GM21825 (cell line): ENCODE data around the gene MARCHF2.
A peak's percentile ranks its signal among the peaks of the same experiment; 100 is the strongest.

ENCODE experiments used
- ATAC-seq: cut with Tn5 transposase; IDR thresholded peaks from one replicate; pipeline ENCODE4 v1.9.1; 2021; ENCODE audit warnings: mild to moderate bottlenecking, moderate library complexity; ENCODE audit not compliant: unreplicated experiment

MARCHF2 gene

DNA sequence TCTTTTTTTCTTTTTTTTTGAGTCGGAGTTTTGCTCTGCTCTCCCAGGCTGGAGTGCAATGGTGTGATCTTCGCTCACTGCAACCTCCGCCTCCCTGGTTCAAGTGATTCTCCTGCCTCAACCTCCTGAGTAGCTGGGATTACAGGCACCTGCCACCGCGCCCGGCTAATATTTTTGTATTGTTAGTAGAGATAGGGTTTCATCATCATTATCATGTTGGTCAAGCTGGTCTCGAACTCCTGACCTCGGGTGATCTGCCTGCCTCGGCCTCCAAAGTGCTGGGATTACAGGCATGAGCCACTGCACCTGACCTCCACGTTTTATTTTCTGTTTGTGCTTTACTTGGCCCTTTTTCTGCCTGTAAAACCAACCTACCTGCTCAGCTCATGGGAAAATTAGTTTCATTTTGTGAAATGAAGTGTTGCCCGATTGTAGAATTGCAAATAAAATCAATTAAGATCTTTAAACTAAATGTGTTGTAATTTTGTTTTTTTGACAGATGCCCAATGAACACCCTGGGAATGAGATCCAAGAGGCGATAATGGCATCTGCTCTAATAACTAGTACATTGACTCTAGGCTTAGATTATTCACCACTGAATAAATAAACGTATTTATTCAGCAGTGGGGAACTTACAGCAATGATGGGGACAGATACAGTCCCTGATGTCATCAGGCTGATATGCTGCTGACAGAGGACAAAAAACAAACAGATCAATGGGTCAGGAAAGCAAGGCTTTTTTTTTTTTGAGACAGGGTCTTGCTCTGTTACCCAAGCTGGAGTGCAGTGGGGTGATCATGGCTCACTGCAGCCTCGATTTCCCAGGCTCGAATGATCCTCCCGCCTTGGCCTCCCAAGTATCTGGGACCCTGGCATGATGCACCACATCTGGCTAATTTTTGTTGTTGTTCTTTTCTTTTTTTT is 25.2 kb upstream of the MARCHF2 start:
- ATAC-seq = no peak

GRCh38 chr19:8388612-8388958 is 24.5 kb upstream of the MARCHF2 start:
- ATAC-seq = no peak

DNA sequence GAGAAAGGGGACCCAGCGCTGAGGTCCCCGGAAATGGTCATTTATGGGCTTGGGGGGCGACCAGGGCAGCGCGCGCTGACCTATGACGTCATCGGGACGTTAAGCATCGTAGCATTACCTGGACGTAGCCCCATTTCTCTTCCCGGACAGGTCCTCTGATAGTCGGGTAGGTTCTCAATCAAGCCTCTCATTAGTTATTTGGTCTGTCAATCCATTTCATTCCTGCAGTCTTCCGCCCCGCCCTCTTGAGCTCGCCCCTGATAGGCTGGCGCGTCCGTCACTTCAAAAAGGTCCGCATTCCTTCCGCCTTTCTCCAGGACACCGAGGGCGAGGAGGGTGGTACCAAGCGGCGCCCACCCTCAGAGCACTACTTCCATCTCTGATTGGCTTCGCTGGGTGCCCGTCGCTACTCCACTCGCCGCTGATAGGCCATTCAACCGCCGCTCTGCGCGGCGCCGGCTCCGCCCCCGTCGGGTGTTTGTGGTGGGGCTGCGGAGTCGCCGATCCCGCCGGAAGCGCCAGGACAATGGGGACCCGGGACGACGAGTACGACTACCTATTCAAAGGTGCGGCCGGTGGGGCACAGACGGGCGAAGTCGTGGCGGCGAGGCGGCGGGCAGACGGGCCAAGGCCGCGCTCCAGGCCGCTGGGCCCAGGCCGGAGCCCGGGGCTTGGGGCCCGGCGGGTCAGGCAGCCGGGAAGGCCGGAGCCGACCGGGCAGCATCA is 23.1 kb upstream of the MARCHF2 start, which contains the start of gene RAB11B:
TSS of gene RAB11B (plus strand) at position 470 of the 726 bp plus-strand sequence. CDS start at position 527, 57 bp downstream.
- peak; percentile 87 for ATAC-seq

- peak; percentile 41 for ATAC-seq
Measured at GRCh38 chr19:8390617-8390981, 22.5 kb upstream of the MARCHF2 start.

GRCh38 chr19:8391198-8392016 is 21.7 kb upstream of the MARCHF2 start:
- ATAC-seq = no peak

GRCh38 chr19:8392017-8392591 is 21.0 kb upstream of the MARCHF2 start:
- no peak for ATAC-seq

GRCh38 chr19:8393192-8393870 is 19.8 kb upstream of the MARCHF2 start:
- no peak for ATAC-seq

- ATAC-seq = no peak
Measured at GRCh38 chr19:8393871-8394250, 19.2 kb upstream of the MARCHF2 start.

DNA sequence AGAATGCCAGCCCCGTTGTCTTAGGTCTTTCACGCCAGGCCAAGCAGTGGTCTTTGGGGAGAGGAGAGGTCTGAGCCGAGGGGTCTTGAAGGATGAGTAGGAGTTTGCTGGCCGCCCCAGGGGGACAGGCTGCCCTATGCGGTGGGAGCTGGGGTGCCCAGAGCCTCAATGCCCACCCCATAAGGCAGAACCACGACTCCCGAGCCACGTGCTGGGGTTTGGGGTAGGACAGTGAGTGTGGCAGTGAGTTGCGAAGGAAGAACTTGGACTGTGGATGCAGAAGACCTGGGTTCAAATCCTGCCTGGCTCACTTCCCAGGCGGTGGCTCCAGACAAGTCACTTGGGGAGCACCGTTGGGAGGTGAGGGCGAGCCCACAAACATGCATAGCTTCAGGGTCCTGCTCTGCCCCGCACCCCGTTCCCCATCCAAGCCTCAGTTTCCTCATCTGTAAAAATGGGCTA is 17.5 kb upstream of the MARCHF2 start:
- no peak for ATAC-seq

DNA sequence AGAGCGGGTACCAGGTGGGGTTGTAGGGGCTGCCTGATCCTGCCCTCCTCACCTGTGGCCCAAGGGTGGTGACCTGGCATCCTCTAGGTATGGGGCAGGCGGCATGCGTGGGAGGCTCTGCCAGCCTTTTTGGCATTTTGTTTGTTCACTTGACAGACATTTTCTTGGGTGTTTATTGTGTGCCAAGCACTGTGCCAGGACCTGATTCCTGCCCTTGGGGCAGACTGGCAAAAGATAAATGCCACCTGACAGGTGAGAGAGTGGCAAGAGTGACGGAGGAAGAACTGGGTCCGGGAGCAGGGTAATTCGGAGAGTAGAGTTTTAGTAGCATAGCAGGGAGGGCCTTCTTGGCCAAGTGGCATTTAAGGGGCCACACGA is 16.9 kb upstream of the MARCHF2 start:
- ATAC-seq = no peak

DNA sequence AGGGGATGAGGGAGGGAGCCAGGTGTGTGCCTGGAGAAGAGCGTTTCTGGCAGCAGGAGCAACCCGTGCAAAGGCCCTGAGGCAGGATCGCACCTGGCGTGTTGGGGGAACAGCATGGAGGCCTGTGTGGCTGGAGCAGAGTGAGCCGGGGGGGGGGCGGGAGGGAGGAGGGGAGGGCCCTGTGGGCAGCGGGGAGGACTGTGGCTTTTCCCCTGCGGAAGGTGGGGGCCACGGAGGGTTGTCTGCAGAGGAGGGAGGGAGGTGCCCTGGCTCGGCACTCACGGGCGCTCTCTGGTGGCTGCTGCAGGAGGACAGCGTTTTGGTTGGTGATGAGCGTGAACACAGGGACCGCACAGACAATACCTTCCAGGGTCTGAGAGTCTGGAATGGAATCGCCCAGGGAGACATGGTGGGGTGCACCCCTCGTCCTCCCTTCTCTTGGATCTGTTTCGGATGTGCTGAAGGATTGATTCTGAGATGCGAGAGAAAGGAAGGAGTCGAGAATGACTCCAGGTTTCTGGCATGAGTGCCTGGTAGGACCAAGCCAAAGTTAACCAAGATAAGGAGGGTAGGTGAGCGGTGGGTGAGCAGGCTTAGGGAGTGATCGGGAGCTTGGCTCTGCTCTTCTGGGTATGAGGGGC is 16.4 kb upstream of the MARCHF2 start:
- ATAC-seq = no peak

DNA sequence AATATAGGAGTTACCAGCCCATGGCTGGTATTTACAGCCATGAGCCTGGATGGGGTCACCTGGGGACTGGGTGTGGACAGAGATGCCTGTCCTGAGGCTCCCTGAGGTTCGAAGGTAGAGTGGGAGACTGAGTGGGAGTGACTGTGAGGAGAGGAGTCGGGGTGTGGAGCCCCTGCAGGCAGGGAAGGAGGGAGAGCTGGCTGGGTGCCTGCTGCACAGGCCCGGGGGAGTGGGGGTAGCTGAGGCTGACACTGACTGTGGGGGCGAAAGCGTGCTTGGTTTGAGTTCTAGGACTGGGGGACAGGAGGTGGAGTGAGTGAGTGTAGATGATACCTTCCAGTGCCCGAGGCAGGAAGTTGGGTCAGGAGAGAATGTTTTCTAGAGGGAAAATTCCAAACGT is 15.8 kb upstream of the MARCHF2 start:
- no peak for ATAC-seq

- no peak for ATAC-seq
Measured at GRCh38 chr19:8397746-8398310, 15.3 kb upstream of the MARCHF2 start.

GRCh38 chr19:8398311-8398771 is 14.8 kb upstream of the MARCHF2 start:
- ATAC-seq = no peak

DNA sequence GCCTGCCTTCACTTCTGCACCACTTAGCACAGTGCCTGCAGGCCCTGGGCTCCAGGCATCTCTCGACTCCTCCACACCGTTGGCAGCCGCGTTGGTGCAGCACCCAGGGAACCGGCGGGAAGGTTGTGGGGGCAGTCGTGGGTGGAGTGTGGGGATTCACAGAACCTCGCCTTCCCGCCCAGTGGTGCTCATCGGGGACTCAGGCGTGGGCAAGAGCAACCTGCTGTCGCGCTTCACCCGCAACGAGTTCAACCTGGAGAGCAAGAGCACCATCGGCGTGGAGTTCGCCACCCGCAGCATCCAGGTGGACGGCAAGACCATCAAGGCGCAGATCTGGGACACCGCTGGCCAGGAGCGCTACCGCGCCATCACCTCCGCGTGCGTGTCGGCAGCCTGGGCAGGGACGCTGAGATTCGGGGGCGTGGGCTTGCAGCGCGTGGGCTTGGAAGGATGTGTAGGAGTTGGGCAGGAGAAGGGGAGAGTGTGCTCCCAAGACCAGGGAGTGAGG is 13.4 kb upstream of the MARCHF2 start:
- ATAC-seq = no peak

DNA sequence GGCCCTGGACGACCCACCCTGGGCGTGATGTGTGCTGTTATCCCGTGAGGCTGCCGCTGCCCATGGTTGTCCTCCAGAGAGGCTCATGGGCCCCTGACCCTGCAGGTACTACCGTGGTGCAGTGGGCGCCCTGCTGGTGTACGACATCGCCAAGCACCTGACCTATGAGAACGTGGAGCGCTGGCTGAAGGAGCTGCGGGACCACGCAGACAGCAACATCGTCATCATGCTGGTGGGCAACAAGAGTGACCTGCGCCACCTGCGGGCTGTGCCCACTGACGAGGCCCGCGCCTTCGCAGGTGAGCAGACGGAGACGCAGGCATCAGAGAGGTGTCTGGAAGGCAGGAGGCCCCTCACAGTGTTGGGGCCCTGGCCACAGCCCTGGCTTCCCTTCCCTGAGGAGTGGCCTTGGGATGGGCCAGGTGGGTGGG is 11.1 kb upstream of the MARCHF2 start:
- no peak for ATAC-seq

- ATAC-seq = no peak
Measured at GRCh38 chr19:8403098-8403819, 9.8 kb upstream of the MARCHF2 start.

- ATAC-seq = no peak
Measured at GRCh38 chr19:8403820-8404109, 9.3 kb upstream of the MARCHF2 start.
